ENCODE results near the gene CBX8. TPM values are rescaled to one million over a fixed set of nuclear protein-coding genes. Genes with fewer than 3 reads are reported as not detected.

CBX8 gene
- polyA plus RNA-seq, 3 donors from 2014 or later, result 1.4 to 2.5 TPM; not detected in 1

GRCh38 chr17:79821331-79822095 lies 24.6 kb upstream of the CBX8 start:
- H3K9me3 Mint-ChIP-seq, result no peaks in the 10 kb centered on the region
- H3K27me3 Mint-ChIP-seq (ENCODE audit: low read depth in 3 of 3), result peaks cover 10 to 37% (median 17%) of the 10 kb centered on the region in 3 donors
- DNase-seq, result no peak
- peaks cover 4% of the 10 kb centered on the region in 3 donors for H3K36me3 Mint-ChIP-seq
- no peak overlapping the region for H3K27ac Mint-ChIP-seq
- H3K4me3 Mint-ChIP-seq, result no peak overlapping the region
- H3K4me1 Mint-ChIP-seq, result peaks cover 18 to 21% of the 10 kb centered on the region in 2 donors

GRCh38 chr17:79820959-79821330 lies 24.1 kb upstream of the CBX8 start:
- H3K9me3 Mint-ChIP-seq, result no peaks in the 10 kb centered on the region
- H3K27ac Mint-ChIP-seq, result no peak overlapping the region
- H3K4me1 Mint-ChIP-seq, result peaks cover 15 to 17% of the 10 kb centered on the region in 2 donors
- DNase-seq, result no peak
- H3K36me3 Mint-ChIP-seq, result peaks cover 4% of the 10 kb centered on the region in 3 donors
- peaks cover 14 to 41% (median 23%) of the 10 kb centered on the region in 3 donors for H3K27me3 Mint-ChIP-seq (ENCODE audit: low read depth in 3 of 3)
- no peak overlapping the region for H3K4me3 Mint-ChIP-seq

GRCh38 chr17:79819534-79820276 lies 22.8 kb upstream of the CBX8 start:
- peaks cover 4% of the 10 kb centered on the region in 3 donors for H3K36me3 Mint-ChIP-seq
- H3K4me1 Mint-ChIP-seq, result peaks cover 3 to 8% of the 10 kb centered on the region in 2 donors
- no peak overlapping the region for H3K27ac Mint-ChIP-seq
- H3K27me3 Mint-ChIP-seq (ENCODE audit: low read depth in 3 of 3), result peaks cover 17 to 31% (median 24%) of the 10 kb centered on the region in 3 donors
- no peak for DNase-seq
- H3K4me3 Mint-ChIP-seq, result no peak overlapping the region
- H3K9me3 Mint-ChIP-seq, result no peaks in the 10 kb centered on the region

GRCh38 chr17:79819085-79819484 lies 22.2 kb upstream of the CBX8 start:
- no peak overlapping the region for H3K27ac Mint-ChIP-seq
- no peak overlapping the region for H3K4me3 Mint-ChIP-seq
- H3K4me1 Mint-ChIP-seq, result peaks cover 6 to 11% of the 10 kb centered on the region in 2 donors
- no peak for DNase-seq
- peaks cover 0 to 4% (median 0%) of the 10 kb centered on the region in 3 donors for H3K36me3 Mint-ChIP-seq
- H3K9me3 Mint-ChIP-seq, result peaks cover 0 to 3% (median 0%) of the 10 kb centered on the region in 6 donors
- H3K27me3 Mint-ChIP-seq (ENCODE audit: low read depth in 3 of 3), result peaks cover 22 to 36% (median 27%) of the 10 kb centered on the region in 3 donors

GRCh38 chr17:79818026-79818758 lies 21.3 kb upstream of the CBX8 start:
- H3K27ac Mint-ChIP-seq, result no peak overlapping the region
- DNase-seq, result no peak
- H3K4me1 Mint-ChIP-seq, result peaks cover 6 to 11% of the 10 kb centered on the region in 2 donors
- H3K27me3 Mint-ChIP-seq (ENCODE audit: low read depth in 3 of 3), result peaks cover 20 to 32% (median 27%) of the 10 kb centered on the region in 3 donors
- peaks cover 0 to 4% (median 0%) of the 10 kb centered on the region in 3 donors for H3K36me3 Mint-ChIP-seq
- no peak overlapping the region for H3K4me3 Mint-ChIP-seq
- peaks cover 0 to 3% (median 0%) of the 10 kb centered on the region in 6 donors for H3K9me3 Mint-ChIP-seq

GRCh38 chr17:79815836-79816461 lies 19.1 kb upstream of the CBX8 start:
- Mint-ChIP-seq H3K27ac (peak overlapping the region in 1 of 6 donors; percentile 51), H3K4me1 (peaks cover 15 to 22% of the 10 kb centered on the region in 2 donors), H3K9me3 (peaks cover 0 to 3% (median 0%) of the 10 kb centered on the region in 6 donors), H3K36me3 (no peaks in the 10 kb centered on the region), H3K27me3 (ENCODE audit: low read depth in 3 of 3) (peaks cover 33 to 44% (median 37%) of the 10 kb centered on the region in 3 donors), H3K4me3 (peak overlapping the region in 4 of 5 donors; percentile 29 to 63 (median 46))
- DNase-seq, result no peak

- H3K27ac Mint-ChIP-seq, result no peak overlapping the region
- peaks cover 0 to 3% (median 0%) of the 10 kb centered on the region in 6 donors for H3K9me3 Mint-ChIP-seq
- H3K4me1 Mint-ChIP-seq, result peaks cover 20 to 26% of the 10 kb centered on the region in 2 donors
- H3K4me3 Mint-ChIP-seq, result no peak overlapping the region
- DNase-seq, result no peak
- H3K36me3 Mint-ChIP-seq, result no peaks in the 10 kb centered on the region
- peaks cover 33 to 45% (median 36%) of the 10 kb centered on the region in 3 donors for H3K27me3 Mint-ChIP-seq (ENCODE audit: low read depth in 3 of 3)
Observed at GRCh38 chr17:79814974-79815835, 18.3 kb upstream of the CBX8 start.

GRCh38 chr17:79814127-79814973 lies 17.5 kb upstream of the CBX8 start:
- no peak for DNase-seq
- H3K9me3 Mint-ChIP-seq, result peaks cover 0 to 3% (median 0%) of the 10 kb centered on the region in 6 donors
- peaks cover 30 to 48% (median 39%) of the 10 kb centered on the region in 3 donors for H3K27me3 Mint-ChIP-seq (ENCODE audit: low read depth in 3 of 3)
- peak overlapping the region in 1 of 6 donors; percentile 37 for H3K27ac Mint-ChIP-seq
- H3K36me3 Mint-ChIP-seq, result no peaks in the 10 kb centered on the region
- H3K4me3 Mint-ChIP-seq, result peak overlapping the region; percentile 22 to 61 (median 50)
- peaks cover 20 to 27% of the 10 kb centered on the region in 2 donors for H3K4me1 Mint-ChIP-seq

GRCh38 chr17:79813297-79814126 lies 16.6 kb upstream of the CBX8 start:
- peaks cover 20 to 27% of the 10 kb centered on the region in 2 donors for H3K4me1 Mint-ChIP-seq
- peaks cover 37 to 54% (median 47%) of the 10 kb centered on the region in 3 donors for H3K27me3 Mint-ChIP-seq (ENCODE audit: low read depth in 3 of 3)
- no peak overlapping the region for H3K4me3 Mint-ChIP-seq
- H3K36me3 Mint-ChIP-seq, result no peaks in the 10 kb centered on the region
- DNase-seq, result no peak
- no peak overlapping the region for H3K27ac Mint-ChIP-seq
- H3K9me3 Mint-ChIP-seq, result peaks cover 0 to 3% (median 0%) of the 10 kb centered on the region in 6 donors

- Mint-ChIP-seq H3K27ac (peak overlapping the region in 1 of 6 donors; percentile 39), H3K4me3 (peak overlapping the region; percentile 52 to 74 (median 69)), H3K4me1 (peaks cover 20 to 27% of the 10 kb centered on the region in 2 donors), H3K36me3 (no peaks in the 10 kb centered on the region), H3K9me3 (peaks cover 0 to 3% (median 0%) of the 10 kb centered on the region in 6 donors), H3K27me3 (ENCODE audit: low read depth in 3 of 3) (peaks cover 40 to 56% (median 52%) of the 10 kb centered on the region in 3 donors)
- no peak for DNase-seq
Observed at GRCh38 chr17:79812353-79813258, 15.7 kb upstream of the CBX8 start.
